ENCODE measurements around the gene DAG1.
"Not testable (repeated sequence)": the region's sequence is repeated elsewhere in the genome, so short reads cannot be mapped to it uniquely, and the experiment has no call there.

Gene DAG1

DNA sequence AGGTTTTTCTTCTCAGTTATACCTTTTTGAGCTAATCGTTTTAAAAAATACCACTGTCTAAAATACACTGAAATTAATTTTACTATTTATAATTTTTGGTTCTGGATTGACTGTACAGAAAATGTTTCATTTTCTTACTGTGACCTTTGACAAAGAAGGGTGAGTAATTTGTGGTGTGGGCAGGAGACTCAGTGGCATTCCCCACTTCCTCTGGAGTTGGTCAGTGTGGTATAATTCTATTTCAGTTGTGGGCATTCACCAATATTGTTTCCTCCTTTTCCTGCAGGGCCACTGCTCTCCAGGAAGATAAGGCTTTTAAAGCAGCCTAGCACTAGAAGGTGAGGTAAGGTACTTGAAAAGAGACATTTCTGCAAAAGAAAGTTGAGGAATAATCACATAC is 6.5 kb downstream of the DAG1 start:
- Histone ChIP-seq H3K9ac (ENCODE audit: low read length) (no peak overlapping the region), H3K27me3 (ENCODE audit: control insufficient read depth in 1 of 2, insufficient read depth in 2 of 2, low read length in 2 of 2) (no peaks in the 10 kb centered on the region), H3K4me3 (ENCODE audit: low read depth in 1 of 2, low read length in 2 of 2) (no peak overlapping the region), H3K4me1 (ENCODE audit: insufficient read depth, low read length) (peaks cover 8% of the 10 kb centered on the region), H3K27ac (ENCODE audit: low read depth, low read length) (no peak overlapping the region), H3K9me3 (ENCODE audit: low read length) (no peaks in the 10 kb centered on the region), H3K36me3 (ENCODE audit: insufficient read depth, low read length) (no peaks in the 10 kb centered on the region)

DNA sequence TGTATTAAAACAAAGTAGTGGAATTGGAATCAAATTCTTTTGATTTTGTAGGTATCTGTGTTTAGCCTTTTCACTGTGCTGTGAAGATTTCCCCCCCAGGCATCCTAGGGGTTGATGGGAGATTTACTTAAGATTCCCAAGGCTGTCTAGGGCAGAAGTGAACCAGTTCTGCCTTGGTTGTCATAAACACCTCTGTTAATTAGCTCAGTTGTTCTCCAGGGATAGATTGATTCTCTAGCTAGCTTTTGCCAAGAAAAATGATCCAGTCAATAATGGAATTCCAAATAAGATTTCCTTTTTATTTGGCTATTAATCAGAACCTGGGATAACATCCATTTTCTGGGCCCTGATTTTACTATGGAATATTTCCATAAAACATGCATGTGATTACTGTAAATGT is 12.7 kb downstream of the DAG1 start:
- Histone ChIP-seq H3K27ac (ENCODE audit: low read depth, low read length) (peak overlapping the region; percentile 45), H3K36me3 (ENCODE audit: insufficient read depth, low read length) (peaks cover 1% of the 10 kb centered on the region), H3K9ac (ENCODE audit: low read length) (no peak overlapping the region), H3K9me3 (ENCODE audit: low read length) (no peaks in the 10 kb centered on the region), H3K4me1 (ENCODE audit: insufficient read depth, low read length) (peaks cover 13% of the 10 kb centered on the region), H3K4me3 (ENCODE audit: low read depth in 1 of 2, low read length in 2 of 2) (no peak overlapping the region), H3K27me3 (ENCODE audit: control insufficient read depth in 1 of 2, insufficient read depth in 2 of 2, low read length in 2 of 2) (no peaks in the 10 kb centered on the region)

DNA sequence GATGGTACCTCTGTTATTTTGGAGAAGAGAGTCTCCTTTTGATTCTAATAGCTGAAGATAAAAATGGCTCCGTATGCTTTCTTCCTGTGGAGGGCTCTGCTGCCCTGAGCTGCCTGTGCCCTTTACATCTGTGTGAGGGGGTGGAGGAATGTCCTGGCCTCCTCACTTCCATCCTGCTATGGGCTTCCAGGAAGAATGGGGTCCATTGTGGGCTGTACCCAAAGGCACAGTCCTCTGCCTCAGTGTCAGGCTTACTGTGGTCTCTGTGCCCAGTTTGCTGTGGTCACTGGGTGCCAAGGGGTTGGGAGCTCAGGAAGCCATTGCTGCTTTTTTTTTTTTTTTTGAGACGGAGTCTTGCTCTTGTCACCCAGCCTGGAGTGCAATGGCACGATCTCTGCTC is 14.4 kb downstream of the DAG1 start:
- Histone ChIP-seq H3K9me3 (ENCODE audit: low read length) (no peaks in the 10 kb centered on the region), H3K4me3 (ENCODE audit: low read depth in 1 of 2, low read length in 2 of 2) (no peak overlapping the region), H3K36me3 (ENCODE audit: insufficient read depth, low read length) (peaks cover 8% of the 10 kb centered on the region), H3K27ac (ENCODE audit: low read depth, low read length) (no peak overlapping the region), H3K27me3 (ENCODE audit: control insufficient read depth in 1 of 2, insufficient read depth in 2 of 2, low read length in 2 of 2) (no peaks in the 10 kb centered on the region), H3K4me1 (ENCODE audit: insufficient read depth, low read length) (peaks cover 13% of the 10 kb centered on the region), H3K9ac (ENCODE audit: low read length) (no peak overlapping the region)

- no peak overlapping the region for H3K27ac ChIP-seq (ENCODE audit: low read depth, low read length)
- no peak overlapping the region for H3K9ac ChIP-seq (ENCODE audit: low read length)
- H3K9me3 ChIP-seq (ENCODE audit: low read length): no peaks in the 10 kb centered on the region
- H3K4me1 ChIP-seq (ENCODE audit: insufficient read depth, low read length): peaks cover 7% of the 10 kb centered on the region
- peaks cover 8% of the 10 kb centered on the region for H3K36me3 ChIP-seq (ENCODE audit: insufficient read depth, low read length)
- no peak overlapping the region for H3K4me3 ChIP-seq (ENCODE audit: low read depth in 1 of 2, low read length in 2 of 2)
- H3K27me3 ChIP-seq (ENCODE audit: control insufficient read depth in 1 of 2, insufficient read depth in 2 of 2, low read length in 2 of 2): no peaks in the 10 kb centered on the region
Observed at GRCh38 chr3:49489247-49489646, 19.2 kb downstream of the DAG1 start.

GRCh38 chr3:49492969-49493368 is 22.9 kb downstream of the DAG1 start:
- no peak overlapping the region for H3K4me3 ChIP-seq (ENCODE audit: low read depth in 1 of 2, low read length in 2 of 2)
- peaks cover 10% of the 10 kb centered on the region for H3K4me1 ChIP-seq (ENCODE audit: insufficient read depth, low read length)
- no peaks in the 10 kb centered on the region for H3K9me3 ChIP-seq (ENCODE audit: low read length)
- no peaks in the 10 kb centered on the region for H3K27me3 ChIP-seq (ENCODE audit: control insufficient read depth in 1 of 2, insufficient read depth in 2 of 2, low read length in 2 of 2)
- H3K36me3 ChIP-seq (ENCODE audit: insufficient read depth, low read length): peaks cover 4% of the 10 kb centered on the region
- no peak overlapping the region for H3K9ac ChIP-seq (ENCODE audit: low read length)
- H3K27ac ChIP-seq (ENCODE audit: low read depth, low read length): no peak overlapping the region

GRCh38 chr3:49493901-49494300 is 23.8 kb downstream of the DAG1 start:
- peaks cover 15% of the 10 kb centered on the region for H3K4me1 ChIP-seq (ENCODE audit: insufficient read depth, low read length)
- H3K27ac ChIP-seq (ENCODE audit: low read depth, low read length): no peak overlapping the region
- no peaks in the 10 kb centered on the region for H3K27me3 ChIP-seq (ENCODE audit: control insufficient read depth in 1 of 2, insufficient read depth in 2 of 2, low read length in 2 of 2)
- H3K9ac ChIP-seq (ENCODE audit: low read length): no peak overlapping the region
- H3K36me3 ChIP-seq (ENCODE audit: insufficient read depth, low read length): no peaks in the 10 kb centered on the region
- no peak overlapping the region for H3K4me3 ChIP-seq (ENCODE audit: low read depth in 1 of 2, low read length in 2 of 2)
- H3K9me3 ChIP-seq (ENCODE audit: low read length): no peaks in the 10 kb centered on the region

DNA sequence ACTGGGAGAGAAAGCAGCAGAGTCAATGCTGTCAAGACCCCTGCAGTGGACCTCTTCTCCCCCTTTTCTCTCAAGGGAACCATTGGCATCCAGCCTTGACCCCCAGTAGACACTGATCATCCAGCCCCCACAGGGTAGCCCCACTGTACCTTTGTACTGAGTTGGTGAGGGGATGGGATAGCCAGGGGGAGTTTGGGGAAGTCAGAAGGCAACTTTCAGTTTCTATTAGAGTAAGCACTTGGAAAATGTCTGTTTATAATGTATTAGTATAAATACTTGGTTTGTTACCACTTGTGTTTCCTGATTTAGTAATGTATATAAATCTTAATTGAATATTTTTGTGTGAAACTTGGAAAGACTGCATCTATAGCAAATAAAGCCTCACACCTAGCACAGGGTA is 25.0 kb downstream of the DAG1 start:
- H3K4me1 ChIP-seq (ENCODE audit: insufficient read depth, low read length): peaks cover 15% of the 10 kb centered on the region
- no peaks in the 10 kb centered on the region for H3K27me3 ChIP-seq (ENCODE audit: control insufficient read depth in 1 of 2, insufficient read depth in 2 of 2, low read length in 2 of 2)
- H3K9me3 ChIP-seq (ENCODE audit: low read length): no peaks in the 10 kb centered on the region
- no peaks in the 10 kb centered on the region for H3K36me3 ChIP-seq (ENCODE audit: insufficient read depth, low read length)
- H3K27ac ChIP-seq (ENCODE audit: low read depth, low read length): no peak overlapping the region
- no peak overlapping the region for H3K9ac ChIP-seq (ENCODE audit: low read length)
- no peak overlapping the region for H3K4me3 ChIP-seq (ENCODE audit: low read depth in 1 of 2, low read length in 2 of 2)

DNA sequence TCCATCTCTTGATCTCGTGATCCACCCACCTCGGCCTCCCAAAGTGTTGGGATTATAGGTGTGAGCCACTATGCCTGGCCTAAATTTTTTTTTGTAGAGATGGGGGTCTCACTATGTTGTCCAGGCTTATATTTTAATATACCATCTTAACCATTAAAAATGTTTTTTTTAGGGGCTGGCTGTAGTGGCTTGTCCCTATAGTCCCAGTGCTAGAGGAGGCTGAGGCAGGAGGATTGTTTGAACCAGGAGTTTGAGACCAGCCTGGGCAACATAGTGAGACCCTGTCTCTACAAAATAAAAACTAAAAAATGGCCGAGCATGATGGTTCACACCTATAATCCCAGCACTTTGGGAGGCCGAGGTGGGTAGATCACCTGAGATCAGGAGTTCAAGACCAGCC is 26.8 kb downstream of the DAG1 start:
- not testable (repeated sequence) for H3K27ac ChIP-seq (ENCODE audit: low read depth, low read length); H3K9me3 ChIP-seq (ENCODE audit: low read length); H3K4me3 ChIP-seq (ENCODE audit: low read depth in 1 of 2, low read length in 2 of 2); H3K36me3 ChIP-seq (ENCODE audit: insufficient read depth, low read length); H3K9ac ChIP-seq (ENCODE audit: low read length); H3K27me3 ChIP-seq (ENCODE audit: control insufficient read depth in 1 of 2, insufficient read depth in 2 of 2, low read length in 2 of 2)
- peaks cover 31% of the 10 kb centered on the region for H3K4me1 ChIP-seq (ENCODE audit: insufficient read depth, low read length)

DNA sequence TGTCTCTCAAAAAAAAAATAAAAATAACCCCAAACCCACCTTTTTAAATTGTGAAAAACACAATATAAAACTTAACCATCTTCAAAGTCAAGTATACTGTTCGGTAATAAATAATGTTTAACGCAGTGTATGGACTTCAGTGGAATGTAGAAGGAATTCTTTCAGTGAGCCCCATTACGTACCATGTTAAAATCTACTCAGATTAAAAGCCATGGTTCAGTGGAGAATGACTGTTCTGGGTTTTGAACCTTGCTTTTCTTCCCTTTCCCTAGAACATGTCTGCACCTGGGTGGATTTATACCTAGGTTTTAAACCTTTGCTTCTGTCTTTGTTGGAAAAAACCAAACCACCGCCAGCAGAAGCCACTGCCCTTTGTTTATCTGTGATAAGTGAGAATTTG is 27.5 kb downstream of the DAG1 start:
- Histone ChIP-seq H3K36me3 (ENCODE audit: insufficient read depth, low read length) (no peaks in the 10 kb centered on the region), H3K9me3 (ENCODE audit: low read length) (no peaks in the 10 kb centered on the region), H3K4me3 (ENCODE audit: low read depth in 1 of 2, low read length in 2 of 2) (no peak overlapping the region), H3K4me1 (ENCODE audit: insufficient read depth, low read length) (peaks cover 32% of the 10 kb centered on the region), H3K27ac (ENCODE audit: low read depth, low read length) (no peak overlapping the region), H3K27me3 (ENCODE audit: control insufficient read depth in 1 of 2, insufficient read depth in 2 of 2, low read length in 2 of 2) (no peaks in the 10 kb centered on the region), H3K9ac (ENCODE audit: low read length) (no peak overlapping the region)

- Histone ChIP-seq H3K36me3 (ENCODE audit: insufficient read depth, low read length) (no peaks in the 10 kb centered on the region), H3K4me1 (ENCODE audit: insufficient read depth, low read length) (peaks cover 32% of the 10 kb centered on the region), H3K4me3 (ENCODE audit: low read depth in 1 of 2, low read length in 2 of 2) (no peak overlapping the region), H3K27ac (ENCODE audit: low read depth, low read length) (no peak overlapping the region), H3K9me3 (ENCODE audit: low read length) (no peaks in the 10 kb centered on the region), H3K27me3 (ENCODE audit: control insufficient read depth in 1 of 2, insufficient read depth in 2 of 2, low read length in 2 of 2) (no peaks in the 10 kb centered on the region), H3K9ac (ENCODE audit: low read length) (no peak overlapping the region)
Observed at GRCh38 chr3:49498239-49498638, 28.2 kb downstream of the DAG1 start.

- no peaks in the 10 kb centered on the region for H3K27me3 ChIP-seq (ENCODE audit: control insufficient read depth in 1 of 2, insufficient read depth in 2 of 2, low read length in 2 of 2)
- peaks cover 30% of the 10 kb centered on the region for H3K4me1 ChIP-seq (ENCODE audit: insufficient read depth, low read length)
- H3K9me3 ChIP-seq (ENCODE audit: low read length): no peaks in the 10 kb centered on the region
- no peaks in the 10 kb centered on the region for H3K36me3 ChIP-seq (ENCODE audit: insufficient read depth, low read length)
- no peak overlapping the region for H3K27ac ChIP-seq (ENCODE audit: low read depth, low read length)
- no peak overlapping the region for H3K4me3 ChIP-seq (ENCODE audit: low read depth in 1 of 2, low read length in 2 of 2)
- no peak overlapping the region for H3K9ac ChIP-seq (ENCODE audit: low read length)
Observed at GRCh38 chr3:49498648-49499047, 28.6 kb downstream of the DAG1 start.

- Histone ChIP-seq H3K27me3 (ENCODE audit: control insufficient read depth in 1 of 2, insufficient read depth in 2 of 2, low read length in 2 of 2) (no peaks in the 10 kb centered on the region), H3K36me3 (ENCODE audit: insufficient read depth, low read length) (no peaks in the 10 kb centered on the region), H3K4me1 (ENCODE audit: insufficient read depth, low read length) (peaks cover 24% of the 10 kb centered on the region), H3K9me3 (ENCODE audit: low read length) (no peaks in the 10 kb centered on the region), H3K4me3 (ENCODE audit: low read depth in 1 of 2, low read length in 2 of 2) (no peak overlapping the region), H3K9ac (ENCODE audit: low read length) (no peak overlapping the region), H3K27ac (ENCODE audit: low read depth, low read length) (peak overlapping the region; percentile 30)
Observed at GRCh38 chr3:49500205-49500731, 30.2 kb downstream of the DAG1 start.

Data from muscle layer of colon (tissue), 2 donors.